Right forelimb (tissue), 1 donor: ENCODE measurements around the gene CLASP1.
"Not testable (repeated sequence)": the region's sequence is repeated elsewhere in the genome, so short reads cannot be mapped to it uniquely, and the experiment has no call there.

Experiments used
- DNase-seq: peaks from one replicate; pipeline ENCODE4 v3.0.0-alpha.2; 2018

CLASP1 gene

GRCh38 chr2:121365061-121365460 lies 284.2 kb downstream of the CLASP1 start:
- no peak for DNase-seq

GRCh38 chr2:121363632-121364420 lies 285.4 kb downstream of the CLASP1 start:
- no peak for DNase-seq

GRCh38 chr2:121362774-121363173 lies 286.5 kb downstream of the CLASP1 start:
- DNase-seq, result no peak

GRCh38 chr2:121362226-121362625 lies 287.0 kb downstream of the CLASP1 start:
- DNase-seq, result no peak

- DNase-seq, result no peak
These were observed 288.5 kb downstream of the CLASP1 start for GRCh38 chr2:121360566-121361300.

- no peak for DNase-seq
These were observed 289.3 kb downstream of the CLASP1 start for GRCh38 chr2:121359716-121360565.

GRCh38 chr2:121359170-121359569 lies 290.1 kb downstream of the CLASP1 start:
- no peak for DNase-seq

GRCh38 chr2:121358291-121358690 lies 291.0 kb downstream of the CLASP1 start:
- no peak for DNase-seq

- no peak for DNase-seq
These were observed 293.1 kb downstream of the CLASP1 start for GRCh38 chr2:121356058-121356640.

GRCh38 chr2:121355488-121355887 lies 293.8 kb downstream of the CLASP1 start:
- no peak for DNase-seq

- no peak for DNase-seq
These were observed 297.5 kb downstream of the CLASP1 start for GRCh38 chr2:121351521-121352318.

- DNase-seq, result no peak
These were observed 298.4 kb downstream of the CLASP1 start for GRCh38 chr2:121350890-121351289.

- DNase-seq, result no peak
These were observed 298.9 kb downstream of the CLASP1 start for GRCh38 chr2:121350402-121350775.

- no peak for DNase-seq
These were observed 299.4 kb downstream of the CLASP1 start for GRCh38 chr2:121349721-121350401.

- no peak for DNase-seq
These were observed 301.0 kb downstream of the CLASP1 start for GRCh38 chr2:121348128-121348740.

- no peak for DNase-seq
These were observed 302.4 kb downstream of the CLASP1 start for GRCh38 chr2:121346859-121347258.

- DNase-seq, result no peak
These were observed 302.9 kb downstream of the CLASP1 start for GRCh38 chr2:121346407-121346806.

- DNase-seq, result no peak
These were observed 303.4 kb downstream of the CLASP1 start for GRCh38 chr2:121345887-121346286.

GRCh38 chr2:121345101-121345500 lies 304.2 kb downstream of the CLASP1 start:
- DNase-seq, result no peak

GRCh38 chr2:121343828-121344399 lies 305.3 kb downstream of the CLASP1 start:
- DNase-seq, result not testable (repeated sequence)

- DNase-seq, result no peak
These were observed 306.1 kb downstream of the CLASP1 start for GRCh38 chr2:121343191-121343590.
